ENCODE measurements around the gene TIGD1.

GRCh38 chr2:232592772-232593395 lies 42.5 kb upstream of the TIGD1 start:
- TF ChIP-seq MYC (IDR thresholded peaks at IDR 0.05; ENCODE audit: low read depth, low read length): no peak
- no peak for TF ChIP-seq CTCF (IDR thresholded peaks at IDR 0.05; ENCODE audit: low read depth, low read length)
